ENCODE data around the gene SLC24A3. TPM values are rescaled to one million over a fixed set of nuclear protein-coding genes. Genes with fewer than 3 reads are reported as not detected.

The SLC24A3 gene
- total RNA-seq, 1 donor from 2014 or later, result not detected

DNA sequence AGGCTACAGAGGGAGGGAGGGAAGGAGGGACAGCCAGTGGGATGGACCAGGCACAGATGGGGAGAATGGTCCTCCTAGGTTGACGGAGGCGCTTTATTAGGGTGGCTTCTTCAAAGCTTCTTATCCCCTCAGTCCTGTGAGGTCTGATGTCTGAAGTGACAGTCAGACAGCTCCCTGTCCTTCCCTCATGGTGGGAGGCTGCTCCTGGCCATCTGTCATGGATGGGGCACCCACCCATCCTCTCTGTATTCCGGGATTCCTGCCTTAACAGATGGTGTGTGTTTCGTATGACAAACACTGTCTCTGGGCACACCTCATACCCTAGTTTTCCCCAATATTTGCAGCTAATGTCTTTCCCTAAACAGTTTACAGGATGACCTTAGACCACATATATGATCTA, 553.5 kb downstream of the SLC24A3 start:
- H3K4me3 Mint-ChIP-seq (ENCODE audit: low read depth), result no peak overlapping the region
- H3K27me3 Mint-ChIP-seq (ENCODE audit: low read depth), result peaks cover 4% of the 10 kb centered on the region
- no peaks in the 10 kb centered on the region for H3K36me3 Mint-ChIP-seq (ENCODE audit: low read depth)
- no peak overlapping the region for H3K27ac Mint-ChIP-seq
- no peaks in the 10 kb centered on the region for H3K9me3 Mint-ChIP-seq
- intact Hi-C loops (cut with micrococcal nuclease), result no loop called here
- DNase-seq (ENCODE audit: low spot score), result no peak
- H3K4me1 Mint-ChIP-seq (ENCODE audit: low read depth), result no peaks in the 10 kb centered on the region

DNA sequence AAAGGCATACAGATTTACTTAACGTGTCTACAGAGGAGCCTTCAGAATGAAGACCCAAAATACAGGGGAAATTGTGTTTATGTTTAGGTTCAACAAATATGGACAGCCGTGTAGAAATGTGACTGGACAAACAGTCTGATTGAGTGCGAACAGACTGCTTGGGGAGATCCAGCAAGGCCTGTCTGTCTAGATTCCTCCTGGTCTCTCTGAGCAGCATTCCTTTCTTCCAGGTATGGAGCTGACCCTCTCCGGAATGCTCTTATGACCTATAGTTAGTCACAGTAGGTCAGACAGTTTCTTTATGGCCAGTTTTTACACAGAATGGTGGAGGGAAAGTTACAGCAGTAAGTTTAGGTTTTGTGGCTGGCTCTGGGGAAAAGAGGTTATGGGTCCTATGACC, 554.6 kb downstream of the SLC24A3 start:
- intact Hi-C loops (cut with micrococcal nuclease), result no loop called here
- no peaks in the 10 kb centered on the region for H3K4me1 Mint-ChIP-seq (ENCODE audit: low read depth)
- peaks cover 2% of the 10 kb centered on the region for H3K27me3 Mint-ChIP-seq (ENCODE audit: low read depth)
- DNase-seq (ENCODE audit: low spot score), result no peak
- no peak overlapping the region for H3K4me3 Mint-ChIP-seq (ENCODE audit: low read depth)
- no peak overlapping the region for H3K27ac Mint-ChIP-seq
- H3K9me3 Mint-ChIP-seq, result no peaks in the 10 kb centered on the region
- H3K36me3 Mint-ChIP-seq (ENCODE audit: low read depth), result no peaks in the 10 kb centered on the region

DNA sequence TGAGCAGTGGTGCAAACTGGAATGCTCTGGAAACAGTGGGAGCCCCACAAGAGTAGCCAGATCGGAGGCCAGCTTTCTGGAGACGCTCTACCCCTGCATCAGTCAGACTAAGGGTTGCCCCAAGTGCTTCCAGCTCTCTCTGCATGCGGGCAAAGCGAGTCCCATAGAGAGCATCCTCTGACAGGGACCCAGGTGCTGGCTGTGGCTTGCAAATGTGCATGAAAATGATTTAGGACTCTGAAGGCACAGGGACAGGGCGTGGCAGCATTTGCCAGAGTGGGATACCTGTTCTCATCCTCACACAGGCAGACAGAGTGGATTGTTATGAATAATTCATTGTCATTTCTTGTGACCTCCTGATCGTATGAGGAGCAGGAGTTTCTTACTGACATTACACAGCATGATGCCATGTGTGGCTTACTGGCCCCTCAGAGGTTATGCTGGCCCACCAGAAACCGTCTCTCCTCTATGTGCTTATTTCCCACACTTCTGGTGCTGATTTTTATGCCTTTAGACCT, 555.9 kb downstream of the SLC24A3 start:
- peaks cover 2% of the 10 kb centered on the region for H3K27me3 Mint-ChIP-seq (ENCODE audit: low read depth)
- H3K36me3 Mint-ChIP-seq (ENCODE audit: low read depth), result no peaks in the 10 kb centered on the region
- H3K27ac Mint-ChIP-seq, result no peak overlapping the region
- H3K9me3 Mint-ChIP-seq, result no peaks in the 10 kb centered on the region
- H3K4me1 Mint-ChIP-seq (ENCODE audit: low read depth), result no peaks in the 10 kb centered on the region
- DNase-seq (ENCODE audit: low spot score), result no peak
- no peak overlapping the region for H3K4me3 Mint-ChIP-seq (ENCODE audit: low read depth)
- intact Hi-C loops (cut with micrococcal nuclease), result no loop called here

DNA sequence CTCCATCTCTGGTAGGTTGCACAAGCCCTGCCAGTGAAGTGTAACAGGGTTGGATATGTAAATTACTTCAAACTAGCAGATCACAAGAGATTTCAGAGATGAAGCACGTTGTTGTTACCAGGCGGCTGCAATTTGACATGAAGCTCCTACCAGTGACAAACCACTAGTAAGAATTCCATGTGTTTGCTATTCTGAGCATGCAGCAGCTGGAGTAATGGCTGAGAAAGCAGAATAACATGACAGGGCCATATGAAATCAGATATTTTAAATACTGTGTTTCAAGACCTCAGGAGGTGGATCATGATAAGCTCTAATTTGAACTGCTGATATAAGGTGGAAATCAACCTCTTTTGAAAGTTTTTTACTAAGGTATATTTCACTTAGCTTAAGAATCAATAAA, 557.1 kb downstream of the SLC24A3 start:
- H3K27ac Mint-ChIP-seq, result no peak overlapping the region
- no peak overlapping the region for H3K4me3 Mint-ChIP-seq (ENCODE audit: low read depth)
- no peaks in the 10 kb centered on the region for H3K36me3 Mint-ChIP-seq (ENCODE audit: low read depth)
- no peaks in the 10 kb centered on the region for H3K9me3 Mint-ChIP-seq
- intact Hi-C loops (cut with micrococcal nuclease), result no loop called here
- H3K27me3 Mint-ChIP-seq (ENCODE audit: low read depth), result no peaks in the 10 kb centered on the region
- DNase-seq (ENCODE audit: low spot score), result no peak
- no peaks in the 10 kb centered on the region for H3K4me1 Mint-ChIP-seq (ENCODE audit: low read depth)

DNA sequence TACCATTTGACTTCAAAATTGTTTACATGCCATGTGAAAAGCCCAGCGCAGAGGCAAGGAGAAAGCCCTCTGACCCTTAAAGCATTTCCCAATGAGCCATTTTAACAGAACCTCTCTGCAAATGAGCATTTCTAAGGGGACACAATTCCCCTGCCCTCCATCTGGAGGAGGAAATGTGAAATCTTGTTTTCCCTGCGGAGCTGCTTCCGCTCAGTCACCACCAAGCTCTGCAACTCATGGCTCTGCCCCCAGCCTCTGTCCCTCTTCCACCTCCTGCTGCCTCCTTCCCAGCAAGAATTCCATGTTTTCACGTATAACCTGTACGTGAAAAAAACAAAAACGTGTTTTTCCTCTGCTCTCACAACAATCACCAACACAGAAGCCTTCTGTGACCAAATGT, 557.9 kb downstream of the SLC24A3 start:
- DNase-seq (ENCODE audit: low spot score), result no peak
- no peak overlapping the region for H3K27ac Mint-ChIP-seq
- no peaks in the 10 kb centered on the region for H3K27me3 Mint-ChIP-seq (ENCODE audit: low read depth)
- no peaks in the 10 kb centered on the region for H3K36me3 Mint-ChIP-seq (ENCODE audit: low read depth)
- H3K4me1 Mint-ChIP-seq (ENCODE audit: low read depth), result no peaks in the 10 kb centered on the region
- no peak overlapping the region for H3K4me3 Mint-ChIP-seq (ENCODE audit: low read depth)
- no peaks in the 10 kb centered on the region for H3K9me3 Mint-ChIP-seq
- intact Hi-C loops (cut with micrococcal nuclease), result no loop called here

DNA sequence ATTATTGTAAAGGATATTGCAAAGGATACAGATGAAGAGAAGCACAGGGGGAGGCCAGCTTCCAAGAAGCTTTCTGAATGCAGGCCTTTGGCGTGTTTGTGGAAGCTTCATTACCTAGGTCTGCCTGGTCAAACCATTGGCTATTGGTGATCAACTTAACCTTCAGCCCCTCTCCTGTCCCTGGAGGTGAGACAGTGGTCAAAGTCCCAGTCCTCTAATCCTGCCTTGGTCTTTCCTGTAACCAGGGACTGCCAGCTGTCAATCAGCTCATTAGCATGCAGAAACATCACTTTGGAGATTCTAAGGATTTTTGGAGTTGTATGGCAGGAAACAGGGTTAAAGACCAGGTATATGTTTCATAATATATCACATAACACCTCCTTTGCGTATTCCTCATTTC, 558.6 kb downstream of the SLC24A3 start:
- no peaks in the 10 kb centered on the region for H3K9me3 Mint-ChIP-seq
- H3K27ac Mint-ChIP-seq, result no peak overlapping the region
- no peaks in the 10 kb centered on the region for H3K27me3 Mint-ChIP-seq (ENCODE audit: low read depth)
- H3K4me3 Mint-ChIP-seq (ENCODE audit: low read depth), result no peak overlapping the region
- DNase-seq (ENCODE audit: low spot score), result no peak
- H3K4me1 Mint-ChIP-seq (ENCODE audit: low read depth), result no peaks in the 10 kb centered on the region
- no peaks in the 10 kb centered on the region for H3K36me3 Mint-ChIP-seq (ENCODE audit: low read depth)
- intact Hi-C loops (cut with micrococcal nuclease), result no loop called here

Data from activated T-helper 2 cell treated with anti-CD3 and anti-CD28 coated beads, Interferon-gamma antibody, Interleukin-2, Interleukin-4, amounts not matched to agents 10 μg/mL and 5 μg/mL and 100 μg/mL, durations not matched to agents 14 hours and 24 hours and 36 hours (primary cell).